HG02973 (cell line): ENCODE measurements around the gene FBXL3.
"Not testable (repeated sequence)": the region's sequence is repeated elsewhere in the genome, so short reads cannot be mapped to it uniquely, and the experiment has no call there.

Experiments used
- ATAC-seq: cut with Tn5 transposase; IDR thresholded peaks from one replicate; pipeline ENCODE4 v1.9.1; 2021; ENCODE audit warnings: moderate library complexity; ENCODE audit not compliant: unreplicated experiment

FBXL3 gene

DNA sequence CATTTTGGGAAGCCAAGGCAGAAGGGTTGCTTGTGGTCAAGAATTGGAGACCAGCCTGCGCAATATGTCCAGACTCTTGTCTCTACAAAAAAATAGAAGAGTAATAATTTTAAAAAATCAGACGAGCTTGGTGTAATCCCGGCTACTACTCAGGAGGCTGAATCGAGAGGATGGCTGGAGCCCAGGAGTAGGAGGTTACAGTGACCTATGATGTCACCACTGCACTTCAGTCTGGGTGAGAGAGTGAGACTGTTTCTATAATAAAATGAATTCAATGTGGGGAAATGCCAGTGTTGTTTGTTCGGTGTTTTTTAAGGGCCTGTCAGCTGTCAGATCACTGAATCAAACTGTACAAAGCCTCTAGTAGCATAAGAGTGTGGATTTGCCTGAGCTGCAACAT lies 1.2 kb upstream of the FBXL3 start:
- no peak for ATAC-seq

GRCh38 chr13:77026255-77026860 lies 601 bp downstream of the FBXL3 start:
- peak; percentile 55 for ATAC-seq

GRCh38 chr13:77022341-77022740 lies 4.6 kb downstream of the FBXL3 start:
- ATAC-seq: no peak

- ATAC-seq: no peak
Measured at GRCh38 chr13:77019756-77020155, 7.2 kb downstream of the FBXL3 start.

- no peak for ATAC-seq
Measured at GRCh38 chr13:77016888-77017623, 9.9 kb downstream of the FBXL3 start.

- no peak for ATAC-seq
Measured at GRCh38 chr13:77016251-77016812, 10.6 kb downstream of the FBXL3 start.

- no peak for ATAC-seq
Measured at GRCh38 chr13:77014906-77015685, 11.9 kb downstream of the FBXL3 start.

DNA sequence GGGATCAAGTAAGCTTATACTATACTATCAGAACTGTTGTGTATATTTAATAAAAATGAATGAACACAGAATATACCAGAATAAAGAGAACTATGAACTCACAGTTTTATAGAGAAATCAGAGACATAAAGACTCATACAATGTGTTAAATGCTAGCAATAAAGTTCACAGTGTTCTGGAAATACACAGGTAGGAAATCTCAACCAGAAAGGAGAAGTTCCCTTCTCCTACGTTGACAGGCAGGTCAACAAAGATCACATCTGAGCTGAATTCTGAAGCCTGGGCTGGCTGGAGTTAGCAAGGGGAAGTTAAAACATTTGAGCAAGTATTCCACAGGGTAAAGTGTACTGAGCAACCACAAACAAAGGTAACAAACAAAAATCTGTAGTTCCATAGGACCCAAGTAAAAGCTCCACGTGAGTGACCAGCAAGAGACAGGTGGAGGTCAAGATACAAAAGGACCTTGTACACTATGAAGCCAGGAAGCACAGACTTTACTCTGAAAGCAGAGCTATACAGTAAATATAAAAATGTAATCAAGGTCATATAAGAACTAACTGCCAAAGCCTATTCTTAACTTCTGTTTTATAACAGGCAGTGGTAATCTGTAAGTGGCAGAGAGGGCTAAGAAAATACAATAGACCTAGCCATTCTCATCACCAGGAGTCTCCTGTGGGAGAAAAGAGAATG lies 13.0 kb downstream of the FBXL3 start:
- ATAC-seq: no peak

DNA sequence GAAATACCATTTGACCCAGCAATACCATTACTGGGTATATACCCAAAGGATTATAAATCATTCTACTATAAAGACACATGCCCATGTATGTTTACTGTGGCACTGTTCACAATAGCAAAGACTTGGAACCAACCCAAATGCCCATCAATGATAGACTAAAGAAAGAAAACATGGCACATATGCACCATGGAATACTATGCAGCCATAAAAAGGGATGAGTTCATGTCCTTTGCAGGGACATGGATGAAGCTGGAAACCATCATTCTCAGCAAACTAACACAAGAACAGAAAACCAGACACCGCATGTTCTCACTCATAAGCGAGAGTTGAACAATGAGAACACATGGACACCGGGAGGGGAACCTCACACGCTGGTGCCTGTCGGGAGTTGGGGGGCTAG lies 17.2 kb downstream of the FBXL3 start:
- not testable (repeated sequence) for ATAC-seq

GRCh38 chr13:77009011-77009410 lies 17.9 kb downstream of the FBXL3 start:
- ATAC-seq: no peak

DNA sequence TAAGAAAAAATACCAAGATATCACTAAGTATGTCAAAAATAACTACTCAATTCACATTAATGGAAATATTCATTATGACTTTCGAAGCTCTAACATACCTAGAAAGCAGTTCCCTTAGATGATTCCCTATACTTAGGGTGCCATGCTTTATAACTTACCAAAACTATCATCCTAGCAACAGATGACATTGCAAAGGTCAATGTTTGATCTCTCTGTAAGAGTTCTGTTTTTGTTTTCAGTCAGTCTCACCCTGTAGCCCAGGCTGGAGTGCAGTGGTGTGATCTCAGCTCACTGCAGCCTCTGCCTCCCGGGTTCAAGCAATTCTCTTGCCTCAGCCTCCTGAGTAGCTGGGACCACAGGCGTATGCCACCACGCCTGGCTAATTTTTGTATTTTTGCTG lies 18.6 kb downstream of the FBXL3 start:
- not testable (repeated sequence) for ATAC-seq

DNA sequence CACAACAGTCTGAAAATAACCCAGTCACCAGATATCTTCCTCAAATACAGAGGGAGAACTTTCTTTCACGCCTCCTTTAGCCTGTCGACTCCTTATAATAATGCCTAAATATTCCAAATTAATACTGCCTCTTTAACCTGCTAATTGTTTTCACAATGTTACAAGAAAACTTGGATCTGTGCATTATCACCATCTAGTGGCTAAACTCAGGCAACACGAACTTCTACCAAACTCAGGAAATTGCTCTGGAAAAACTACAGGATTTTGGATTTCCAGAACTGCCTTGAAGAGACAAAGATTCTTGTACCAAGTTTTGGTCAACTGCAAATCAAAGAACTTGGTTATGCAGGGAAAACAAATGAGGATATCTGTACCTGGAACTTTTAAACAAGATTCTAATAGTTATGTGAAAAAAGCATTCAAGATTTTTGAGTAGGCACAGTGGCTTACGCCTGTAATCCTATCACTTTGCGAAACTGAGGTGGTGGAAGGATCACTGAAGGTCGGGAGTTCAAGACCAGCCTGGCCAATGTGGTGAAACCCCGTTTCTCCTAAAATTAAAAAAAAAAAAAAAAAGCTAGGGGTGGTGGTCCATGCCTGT lies 24.3 kb downstream of the FBXL3 start:
- ATAC-seq: no peak

GRCh38 chr13:77001963-77002587 lies 24.9 kb downstream of the FBXL3 start:
- no peak for ATAC-seq

DNA sequence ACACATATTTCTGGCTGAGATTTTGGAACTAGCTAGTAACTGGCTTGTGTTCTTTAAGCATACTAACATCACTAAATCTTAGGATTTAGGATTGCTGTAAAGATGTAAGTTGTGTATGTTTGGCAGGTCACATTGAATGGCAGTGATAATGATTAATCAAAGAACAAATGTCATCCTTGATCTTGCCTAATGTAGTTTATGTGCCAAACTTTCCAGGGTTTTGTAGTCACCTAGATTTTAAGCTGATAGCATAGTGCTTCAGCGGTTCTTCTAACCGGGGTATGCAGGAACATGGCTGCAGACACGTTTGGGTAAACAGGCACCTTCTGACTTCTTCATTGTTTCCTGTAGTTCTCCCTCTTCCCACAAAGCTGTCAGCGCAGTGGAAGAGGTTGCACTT lies 25.4 kb downstream of the FBXL3 start:
- no peak for ATAC-seq

DNA sequence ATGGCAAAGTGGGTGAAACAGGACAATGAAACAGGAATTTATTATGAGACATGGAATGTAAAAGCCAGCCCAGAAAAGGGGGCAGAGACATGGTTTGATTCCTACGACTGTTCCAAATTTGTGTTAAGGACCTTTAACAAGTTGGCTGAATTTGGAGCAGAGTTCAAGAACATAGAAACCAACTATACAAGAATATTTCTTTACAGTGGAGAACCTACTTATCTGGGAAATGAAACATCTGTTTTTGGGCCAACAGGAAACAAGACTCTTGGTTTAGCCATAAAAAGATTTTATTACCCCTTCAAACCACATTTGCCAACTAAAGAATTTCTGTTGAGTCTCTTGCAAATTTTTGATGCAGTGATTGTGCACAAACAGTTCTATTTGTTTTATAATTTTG lies 26.5 kb downstream of the FBXL3 start:
- ATAC-seq: no peak

- ATAC-seq: no peak
Measured at GRCh38 chr13:76994281-76994680, 32.7 kb downstream of the FBXL3 start.

- ATAC-seq: no peak
Measured at GRCh38 chr13:76993473-76993872, 33.5 kb downstream of the FBXL3 start.

DNA sequence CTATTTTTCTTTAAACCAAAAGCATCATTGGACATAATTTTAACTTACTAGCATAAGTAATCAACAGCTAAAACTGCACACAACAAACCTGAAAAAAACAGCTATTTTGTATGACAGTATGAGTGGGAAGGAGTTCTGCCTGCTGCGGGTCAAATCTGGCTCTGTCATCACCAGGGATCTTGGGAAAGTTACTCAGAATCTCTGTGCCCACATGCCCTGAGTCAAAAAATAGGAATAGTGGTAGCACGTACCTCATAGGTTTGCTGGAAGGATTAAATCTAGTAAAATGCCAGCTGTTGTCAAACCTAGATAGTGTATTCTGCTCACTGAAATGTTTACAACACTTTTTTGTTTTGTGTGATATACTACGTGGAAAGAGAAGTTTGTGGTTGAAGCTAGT lies 33.9 kb downstream of the FBXL3 start:
- no peak for ATAC-seq

GRCh38 chr13:76992548-76993001 lies 34.4 kb downstream of the FBXL3 start:
- no peak for ATAC-seq
